ENCODE measurements around the gene HOXC5.

The HOXC5 gene

GRCh38 chr12:53995378-53996239, 37.2 kb upstream of the HOXC5 start:
- FAIRE-seq (no peak), DNase-seq (ENCODE audit: extremely low spot score, insufficient read length, low read depth) (no peak)

DNA sequence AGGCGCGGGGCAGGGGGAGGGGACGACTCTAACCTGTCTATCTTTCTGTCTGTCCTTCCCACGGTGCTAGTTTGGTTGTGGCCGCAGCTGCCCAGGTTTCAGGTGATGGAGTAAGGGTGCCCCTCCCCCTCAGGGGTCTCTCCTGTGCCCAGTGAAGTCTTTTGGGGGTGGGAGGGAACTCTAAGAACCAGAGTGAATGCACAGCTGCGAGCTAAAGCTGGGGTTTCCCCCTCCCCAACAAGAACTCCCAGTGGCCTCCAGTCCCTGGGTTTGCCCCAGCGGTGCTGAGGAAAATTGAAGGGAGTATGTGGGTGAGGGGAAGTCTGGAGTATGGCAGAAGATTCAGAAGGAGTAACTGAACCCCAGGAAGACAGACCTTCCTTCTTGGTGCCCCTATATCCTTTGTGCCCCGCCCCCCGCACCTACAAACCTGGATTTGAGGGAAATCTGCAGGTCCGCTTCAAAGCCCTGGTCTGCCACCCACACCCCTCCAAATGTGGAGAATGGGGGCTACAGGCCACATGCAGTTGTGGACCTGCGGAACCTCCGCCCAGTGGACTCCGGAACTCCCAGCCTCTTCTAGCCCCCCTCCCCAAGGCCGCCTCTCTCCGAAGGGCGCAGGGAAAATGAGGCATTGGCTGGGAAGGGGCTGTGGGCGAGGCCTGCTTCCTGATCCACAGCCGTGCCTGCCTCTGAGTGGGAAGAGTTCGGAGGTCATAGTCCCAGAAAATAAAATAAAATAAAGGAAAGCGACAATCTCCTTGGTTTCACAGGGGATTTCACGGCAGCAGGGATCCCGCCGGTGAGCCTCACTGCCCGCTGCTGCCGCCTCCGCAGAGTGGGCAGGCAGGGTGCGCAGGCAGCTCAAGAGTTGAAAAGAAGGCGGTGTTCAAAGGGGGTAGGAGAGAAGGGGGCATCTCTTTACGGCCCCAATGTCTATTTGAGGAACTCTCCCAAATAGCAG, 36.3 kb upstream of the HOXC5 start:
- FAIRE-seq: no peak

DNA sequence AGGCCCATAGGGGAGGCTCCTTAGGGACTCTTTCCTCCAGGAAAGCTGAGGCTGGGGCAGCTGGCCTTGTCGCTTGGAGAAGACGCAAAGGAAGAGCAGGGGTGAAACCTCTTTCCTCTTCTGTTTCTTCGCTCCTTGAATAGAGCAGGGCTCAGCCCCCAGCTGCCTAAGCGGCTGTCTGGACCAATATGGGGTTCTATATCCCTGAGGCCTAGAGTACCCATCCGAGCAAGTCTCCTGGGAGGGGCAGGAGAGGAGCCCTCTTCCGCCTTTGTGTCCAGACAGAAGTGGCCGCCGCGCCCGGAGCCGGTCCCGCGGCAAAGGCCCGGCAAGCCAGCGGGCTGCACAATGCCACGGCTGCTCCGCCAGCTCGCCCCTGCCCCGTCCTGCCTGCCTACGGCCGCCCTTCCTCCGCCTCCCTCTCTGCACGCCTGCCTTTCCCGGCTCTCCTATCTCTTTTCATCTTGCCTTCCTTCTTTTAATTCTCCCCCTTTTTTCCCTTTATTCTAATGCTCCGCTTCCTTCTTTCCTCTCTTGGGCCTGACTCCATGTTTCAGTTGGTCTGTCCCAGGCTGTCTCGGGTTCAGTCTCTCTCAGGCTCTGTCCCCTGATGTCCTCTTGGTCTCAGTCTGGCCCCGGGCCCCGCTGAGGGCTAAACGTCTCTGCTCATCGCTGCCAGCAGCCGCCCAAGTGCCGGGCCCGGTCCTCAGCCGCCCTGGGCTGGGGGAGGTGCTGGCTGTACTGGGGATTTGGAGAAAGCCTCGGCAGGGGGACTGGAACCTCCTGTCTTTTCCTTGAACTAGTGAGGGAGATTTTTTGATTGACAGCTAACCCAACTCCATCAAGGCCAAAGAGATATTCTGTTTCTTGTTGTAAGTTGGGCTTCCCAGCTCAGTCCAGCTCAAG, 35.4 kb upstream of the HOXC5 start:
- DNase-seq (ENCODE audit: extremely low spot score, insufficient read length, low read depth): no peak
- no peak for FAIRE-seq

More for the DNA sequence above, 36.3 kb upstream of the HOXC5 start:
- no peak for DNase-seq (ENCODE audit: extremely low spot score, insufficient read length, low read depth)

DNA sequence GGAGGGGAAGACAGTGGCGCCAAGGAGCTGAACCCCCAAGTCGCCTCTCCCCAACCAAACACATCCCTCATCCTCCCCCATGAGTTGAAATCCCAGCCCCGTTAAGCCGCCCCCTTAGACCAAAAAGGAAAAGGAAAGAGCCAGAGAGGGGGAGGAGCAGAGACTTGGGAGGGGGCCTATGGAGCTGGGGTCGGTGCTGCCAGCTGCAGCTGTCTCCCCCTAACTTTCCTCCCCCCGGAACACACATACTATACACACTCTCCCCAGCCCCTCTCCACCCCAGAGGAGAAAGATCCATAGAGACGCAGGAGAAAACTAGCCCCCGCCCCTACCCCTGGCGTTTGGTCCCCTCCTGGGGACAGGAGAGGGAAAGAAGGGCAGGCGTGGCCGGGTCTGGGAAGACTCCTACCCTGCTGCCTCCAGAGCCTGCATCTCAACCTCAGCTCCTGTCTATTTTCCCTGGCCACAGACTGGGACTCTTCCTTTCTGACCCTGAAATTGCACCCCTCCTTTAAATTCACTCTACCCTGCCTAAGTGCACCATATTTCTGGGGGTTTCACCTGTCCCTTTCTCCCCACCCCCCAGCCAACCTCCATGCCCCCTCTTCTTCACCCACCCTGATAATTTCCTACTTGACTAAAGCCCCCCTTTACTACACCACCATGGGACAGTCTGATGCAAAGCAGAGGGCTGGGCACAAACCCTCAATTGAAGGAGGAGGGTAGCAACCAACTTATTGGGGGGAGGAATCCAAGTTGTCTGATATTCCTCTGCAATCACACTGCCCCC, 34.5 kb upstream of the HOXC5 start:
- FAIRE-seq (no peak), DNase-seq (ENCODE audit: extremely low spot score, insufficient read length, low read depth) (no peak)

DNA sequence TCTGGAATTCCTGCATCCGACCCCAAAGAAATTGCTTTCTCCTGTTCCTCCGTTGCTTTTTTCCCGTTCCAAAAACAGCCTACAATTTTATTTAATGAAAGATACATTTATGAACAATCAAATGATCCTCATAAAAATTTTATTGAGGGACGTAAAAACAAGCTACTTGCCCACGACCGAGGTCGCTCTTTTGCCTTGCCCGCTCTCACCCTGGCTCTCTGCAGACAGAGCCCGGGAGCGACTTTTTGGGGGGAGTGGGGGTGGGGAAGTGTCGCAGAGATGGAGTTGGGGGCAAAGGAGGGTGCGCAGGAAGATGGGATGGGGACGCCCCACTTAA, 34.0 kb upstream of the HOXC5 start:
- FAIRE-seq: no peak

GRCh38 chr12:53999559-54000115, 33.2 kb upstream of the HOXC5 start:
- no peak for DNase-seq (ENCODE audit: extremely low spot score, insufficient read length, low read depth)
- FAIRE-seq: no peak

More for the DNA sequence above, 34.0 kb upstream of the HOXC5 start:
- DNase-seq (ENCODE audit: extremely low spot score, insufficient read length, low read depth): no peak

GRCh38 chr12:54000116-54001114, 32.4 kb upstream of the HOXC5 start, which contains the start of gene HOXC9:
Gene HOXC9 (plus strand): TSS chr12:54000161. CDS start chr12:54000189, 28 bp downstream.
- DNase-seq (ENCODE audit: extremely low spot score, insufficient read length, low read depth) (no peak), FAIRE-seq (no peak)

GRCh38 chr12:54001283-54002187, 31.3 kb upstream of the HOXC5 start:
- DNase-seq (ENCODE audit: extremely low spot score, insufficient read length, low read depth) (no peak), FAIRE-seq (no peak)

DNA sequence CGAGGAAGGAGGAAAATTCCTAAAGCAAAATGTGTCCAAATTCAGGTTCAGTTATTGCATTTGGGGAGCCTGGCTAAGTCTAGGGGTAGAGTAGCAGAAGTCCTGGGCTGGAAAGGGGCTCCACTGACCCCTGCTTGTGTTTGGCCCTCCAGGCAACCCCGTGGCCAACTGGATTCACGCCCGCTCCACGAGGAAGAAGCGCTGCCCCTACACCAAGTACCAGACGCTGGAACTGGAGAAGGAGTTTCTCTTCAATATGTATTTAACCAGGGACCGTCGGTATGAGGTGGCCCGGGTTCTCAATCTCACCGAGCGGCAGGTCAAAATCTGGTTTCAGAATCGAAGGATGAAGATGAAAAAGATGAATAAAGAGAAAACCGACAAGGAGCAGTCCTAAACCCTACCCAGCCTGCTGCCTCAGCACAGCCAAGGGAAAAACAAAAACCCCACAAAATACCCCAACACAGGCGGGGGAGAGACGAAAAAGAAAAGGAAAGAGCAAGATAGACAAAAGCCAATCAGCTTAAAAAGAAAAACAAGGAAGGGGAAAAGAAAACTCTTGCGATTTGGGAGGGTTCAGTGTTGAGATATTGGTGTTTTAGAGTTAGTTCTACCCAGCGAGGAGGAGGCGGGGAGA, 30.5 kb upstream of the HOXC5 start:
- no peak for DNase-seq (ENCODE audit: extremely low spot score, insufficient read length, low read depth)

GRCh38 chr12:54002915-54003389, 29.9 kb upstream of the HOXC5 start:
- no peak for FAIRE-seq
- no peak for DNase-seq (ENCODE audit: extremely low spot score, insufficient read length, low read depth)

More for the DNA sequence above, 30.5 kb upstream of the HOXC5 start:
- FAIRE-seq: no peak

- no peak for DNase-seq (ENCODE audit: extremely low spot score, insufficient read length, low read depth)
- no peak for FAIRE-seq
Observed at GRCh38 chr12:54003625-54004024, 29.2 kb upstream of the HOXC5 start.

DNA sequence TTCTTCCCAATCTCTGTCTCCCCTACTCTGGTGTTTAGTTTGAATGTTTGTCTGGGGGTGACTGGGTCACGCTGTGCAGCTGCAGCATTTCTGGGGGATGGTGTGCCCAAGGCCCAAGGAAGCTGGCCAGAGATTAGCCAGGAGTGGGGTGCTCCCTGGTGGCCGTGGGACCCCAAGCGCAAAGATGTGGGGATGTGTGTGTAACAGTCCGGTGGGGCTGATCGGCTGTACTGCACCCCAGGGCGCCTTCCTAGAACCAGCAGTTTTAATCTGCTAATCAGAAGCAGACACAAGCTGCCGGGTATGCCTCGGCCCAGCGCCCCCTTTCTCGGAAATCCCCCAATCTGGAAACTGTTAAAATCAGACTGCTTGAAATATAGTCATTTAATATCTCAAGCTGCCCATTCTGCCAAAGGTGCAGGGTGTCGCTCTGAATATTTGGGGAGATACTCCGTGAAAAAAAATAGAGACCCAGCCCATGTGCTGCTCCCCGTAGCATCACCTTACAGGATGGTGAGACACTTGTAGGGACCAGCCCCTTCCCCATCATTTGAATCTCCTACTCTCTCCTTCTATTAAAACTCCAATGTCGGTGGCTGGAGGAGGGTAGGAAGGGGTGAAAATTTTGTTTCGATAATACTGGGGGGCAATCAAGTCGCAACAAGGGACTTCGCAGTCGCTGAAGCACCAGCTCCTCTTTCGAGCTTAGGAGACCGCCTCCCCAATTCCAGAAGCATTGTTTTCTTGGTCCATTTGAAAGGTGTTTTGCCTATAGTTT, 28.6 kb upstream of the HOXC5 start:
- DNase-seq (ENCODE audit: extremely low spot score, insufficient read length, low read depth) (no peak), FAIRE-seq (no peak)

- FAIRE-seq: no peak
Observed at GRCh38 chr12:54004841-54005530, 27.9 kb upstream of the HOXC5 start.

DNA sequence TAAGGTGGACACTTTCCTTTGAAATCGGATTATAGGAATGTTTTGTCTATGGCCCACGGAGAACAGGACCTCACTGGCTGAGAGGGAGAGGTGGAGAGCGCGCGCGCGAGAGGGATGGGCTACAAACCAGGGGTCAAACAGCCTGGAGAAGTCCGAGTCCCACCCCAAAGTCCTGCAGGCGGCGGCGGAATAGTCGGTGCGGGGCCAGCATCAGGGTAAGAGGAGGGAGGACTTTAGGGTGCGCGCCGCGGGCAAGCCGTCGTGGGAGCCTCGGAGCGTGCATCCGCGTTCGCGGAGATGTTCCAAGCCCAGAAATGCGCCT, 27.4 kb upstream of the HOXC5 start:
- no peak for FAIRE-seq
- no peak for DNase-seq (ENCODE audit: extremely low spot score, insufficient read length, low read depth)

More at GRCh38 chr12:54004841-54005530, 27.9 kb upstream of the HOXC5 start:
- no peak for DNase-seq (ENCODE audit: extremely low spot score, insufficient read length, low read depth)

Data from GM18507 (cell line).